D341Med (cell line): ENCODE measurements around the gene CDC34.

Source experiments
- DNase-seq: peaks from one replicate; pipeline ENCODE4 v3.0.0; 2012; ENCODE audit warnings: low spot score

Gene CDC34

DNA sequence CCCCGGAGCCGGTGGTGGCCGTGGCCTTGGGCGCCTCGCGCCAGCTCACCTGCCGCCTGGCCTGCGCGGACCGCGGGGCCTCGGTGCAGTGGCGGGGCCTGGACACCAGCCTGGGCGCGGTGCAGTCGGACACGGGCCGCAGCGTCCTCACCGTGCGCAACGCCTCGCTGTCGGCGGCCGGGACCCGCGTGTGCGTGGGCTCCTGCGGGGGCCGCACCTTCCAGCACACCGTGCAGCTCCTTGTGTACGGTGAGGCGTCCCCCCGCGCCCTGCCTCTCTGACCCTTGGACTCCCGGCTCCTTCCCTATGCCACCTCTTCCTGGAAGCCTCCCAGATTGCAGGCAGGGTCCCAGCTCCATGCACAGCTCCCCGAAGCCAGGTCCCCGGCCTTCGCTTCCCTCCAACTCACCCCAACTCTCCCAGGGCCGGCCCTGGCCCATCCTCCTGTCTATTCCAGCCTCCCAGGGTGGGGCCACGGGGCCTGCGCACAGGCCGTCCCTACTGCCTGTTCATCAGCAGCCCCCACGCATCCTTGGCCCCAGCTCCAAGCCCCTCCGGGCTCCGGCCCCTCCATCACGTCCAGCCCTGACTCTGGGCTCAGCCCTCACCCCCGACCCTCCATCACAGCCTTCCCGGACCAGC lies 33.6 kb upstream of the CDC34 start:
- peak; percentile 46 for DNase-seq

DNA sequence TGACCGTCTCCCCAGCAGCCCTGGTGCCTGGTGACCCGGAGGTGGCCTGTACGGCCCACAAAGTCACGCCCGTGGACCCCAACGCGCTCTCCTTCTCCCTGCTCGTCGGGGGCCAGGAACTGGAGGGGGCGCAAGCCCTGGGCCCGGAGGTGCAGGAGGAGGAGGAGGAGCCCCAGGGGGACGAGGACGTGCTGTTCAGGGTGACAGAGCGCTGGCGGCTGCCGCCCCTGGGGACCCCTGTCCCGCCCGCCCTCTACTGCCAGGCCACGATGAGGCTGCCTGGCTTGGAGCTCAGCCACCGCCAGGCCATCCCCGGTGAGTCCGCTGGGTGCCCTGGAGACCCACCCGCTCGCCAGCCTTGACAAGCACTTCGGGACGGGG lies 33.1 kb upstream of the CDC34 start:
- DNase-seq = peak; percentile 68

DNA sequence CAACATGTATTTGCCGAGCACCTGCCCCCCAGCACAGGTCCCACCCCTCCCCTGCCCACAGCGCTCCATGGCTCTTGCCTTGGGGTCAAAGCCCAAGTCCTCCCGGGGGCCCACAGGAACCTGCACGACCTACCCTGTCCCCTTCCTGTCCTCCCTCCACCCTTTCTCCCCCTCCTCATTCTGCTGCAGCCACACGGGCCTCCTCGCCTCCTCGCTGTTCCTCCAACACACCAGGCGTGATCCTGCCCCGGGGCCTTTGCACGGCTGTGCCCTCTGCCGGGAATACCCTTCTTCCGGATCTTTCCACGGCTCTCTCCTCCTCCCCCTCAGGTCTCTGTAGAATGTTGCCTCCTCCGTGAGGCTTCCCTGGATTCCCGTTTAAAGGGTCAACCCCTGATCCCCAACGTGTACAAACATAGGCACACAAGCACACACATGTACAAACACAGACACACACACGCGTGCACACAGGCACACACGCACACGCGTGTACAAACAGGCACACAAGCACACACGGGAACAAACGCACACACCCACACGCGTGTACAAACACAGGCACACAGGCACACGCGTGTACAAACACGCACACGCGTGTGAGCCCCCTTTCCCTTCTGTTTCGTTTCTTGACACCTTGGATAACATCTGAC lies 32.5 kb upstream of the CDC34 start:
- DNase-seq = no peak

DNA sequence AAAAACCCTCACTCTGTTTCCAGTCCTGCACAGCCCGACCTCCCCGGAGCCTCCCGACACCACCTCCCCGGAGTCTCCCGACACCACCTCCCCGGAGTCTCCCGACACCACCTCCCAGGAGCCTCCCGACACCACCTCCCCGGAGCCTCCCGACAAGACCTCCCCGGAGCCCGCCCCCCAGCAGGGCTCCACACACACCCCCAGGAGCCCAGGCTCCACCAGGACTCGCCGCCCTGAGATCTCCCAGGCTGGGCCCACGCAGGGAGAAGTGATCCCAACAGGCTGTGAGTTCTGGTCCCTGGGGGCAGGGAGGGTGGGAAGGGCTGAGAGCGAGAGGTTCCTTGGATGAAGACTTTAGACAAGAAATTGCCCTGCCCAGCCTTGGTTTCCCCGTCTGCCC lies 29.9 kb upstream of the CDC34 start:
- no peak for DNase-seq

DNA sequence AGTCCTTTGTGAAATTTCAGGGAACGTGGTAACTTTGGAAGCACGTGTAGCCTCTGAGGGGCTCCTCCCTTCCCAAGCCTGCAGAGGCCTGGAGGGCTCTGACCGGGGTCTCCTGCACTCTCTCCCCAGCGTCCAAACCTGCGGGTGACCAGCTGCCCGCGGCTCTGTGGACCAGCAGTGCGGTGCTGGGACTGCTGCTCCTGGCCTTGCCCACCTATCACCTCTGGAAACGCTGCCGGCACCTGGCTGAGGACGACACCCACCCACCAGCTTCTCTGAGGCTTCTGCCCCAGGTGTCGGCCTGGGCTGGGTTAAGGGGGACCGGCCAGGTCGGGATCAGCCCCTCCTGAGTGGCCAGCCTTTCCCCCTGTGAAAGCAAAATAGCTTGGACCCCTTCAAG lies 26.9 kb upstream of the CDC34 start:
- no peak for DNase-seq

DNA sequence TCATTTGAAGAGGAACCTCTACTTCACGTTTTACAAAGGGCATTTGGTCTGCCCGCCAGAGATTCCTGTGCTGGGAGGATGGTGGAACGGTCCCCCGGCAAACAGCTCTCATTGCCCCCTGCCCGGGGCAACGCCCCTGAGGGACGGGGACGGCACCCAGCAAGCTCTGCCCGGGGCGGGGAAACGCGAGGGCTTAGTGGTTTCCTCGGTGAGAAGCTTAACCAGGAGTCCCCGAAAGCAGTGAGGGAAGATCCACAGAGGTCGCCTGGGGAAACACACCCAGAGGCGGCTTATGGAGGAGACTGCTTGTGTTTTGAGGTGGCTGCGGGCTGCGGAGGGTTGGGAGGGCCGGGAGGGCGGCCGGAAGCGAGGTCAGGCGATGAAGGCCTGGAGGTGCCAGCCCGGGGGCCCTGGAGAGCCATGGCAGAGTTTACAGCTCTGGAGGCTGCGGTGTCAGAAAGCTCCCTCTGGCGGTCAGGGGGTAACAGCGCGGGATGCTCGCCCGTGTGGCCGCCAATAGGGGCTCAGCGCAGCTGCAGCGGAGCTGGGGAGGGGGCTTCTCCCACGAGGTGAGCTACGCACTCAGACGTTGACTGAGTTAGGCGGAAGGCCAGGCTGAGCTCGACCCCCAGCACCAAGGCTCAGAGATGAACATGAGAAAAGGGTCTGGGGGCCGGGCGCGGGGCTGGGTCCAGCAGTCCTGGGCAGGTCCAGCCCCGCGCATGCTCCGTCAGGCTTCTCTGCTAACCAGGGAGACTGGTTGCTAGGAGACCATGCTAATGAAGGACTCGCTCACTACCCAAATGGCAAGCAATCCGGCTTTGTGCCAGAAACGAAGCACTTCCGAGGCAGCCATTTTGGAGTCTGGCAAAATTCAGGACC lies 24.9 kb upstream of the CDC34 start:
- DNase-seq = peak; percentile 92

DNA sequence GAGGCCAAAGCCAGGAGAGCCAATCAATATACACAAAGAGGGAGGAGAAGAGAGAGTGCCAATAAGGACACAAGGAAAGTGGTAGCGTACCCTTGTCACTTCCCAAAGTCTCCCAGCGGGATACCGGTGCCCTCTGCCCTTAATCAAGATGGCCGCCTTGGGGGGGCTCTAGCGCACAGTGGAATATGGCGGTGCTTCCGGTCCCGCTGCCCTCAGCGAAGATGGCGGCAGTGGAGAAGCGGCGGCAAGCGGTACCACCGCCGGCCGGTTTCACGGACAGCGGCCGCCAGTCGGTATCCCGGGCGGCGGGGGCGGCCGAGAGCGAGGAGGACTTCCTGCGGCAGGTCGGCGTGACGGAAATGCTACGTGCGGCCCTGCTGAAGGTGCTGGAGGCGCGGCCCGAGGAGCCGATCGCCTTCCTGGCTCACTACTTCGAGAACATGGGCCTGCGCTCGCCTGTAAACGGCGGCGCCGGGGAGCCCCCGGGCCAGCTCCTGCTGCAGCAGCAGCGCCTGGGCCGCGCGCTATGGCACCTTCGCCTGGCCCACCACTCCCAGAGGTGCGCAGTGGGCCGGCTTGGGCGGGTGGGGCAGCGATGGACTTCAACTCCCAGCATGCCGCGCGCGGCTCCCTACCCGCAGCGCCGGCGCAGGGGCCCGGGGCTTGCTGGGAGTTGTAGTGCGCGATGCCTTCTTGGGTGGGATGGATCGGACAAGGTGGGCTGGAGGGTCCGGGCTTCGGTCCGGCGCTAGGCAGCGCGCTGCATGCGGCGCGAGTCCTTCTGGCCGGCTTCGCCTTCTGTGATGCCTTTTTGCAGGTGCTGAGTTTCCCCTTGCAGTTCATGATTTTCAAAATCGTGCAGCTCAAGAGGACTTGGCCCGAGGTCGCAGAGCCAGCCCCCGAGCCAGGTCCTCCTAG lies 24.0 kb upstream of the CDC34 start, which contains the start of gene TPGS1:
Gene TPGS1, plus strand, starts transcription at position 212 of the 918 bp plus-strand sequence. Its CDS starts 10 bp downstream, at position 222.
- DNase-seq = peak; percentile 87

DNA sequence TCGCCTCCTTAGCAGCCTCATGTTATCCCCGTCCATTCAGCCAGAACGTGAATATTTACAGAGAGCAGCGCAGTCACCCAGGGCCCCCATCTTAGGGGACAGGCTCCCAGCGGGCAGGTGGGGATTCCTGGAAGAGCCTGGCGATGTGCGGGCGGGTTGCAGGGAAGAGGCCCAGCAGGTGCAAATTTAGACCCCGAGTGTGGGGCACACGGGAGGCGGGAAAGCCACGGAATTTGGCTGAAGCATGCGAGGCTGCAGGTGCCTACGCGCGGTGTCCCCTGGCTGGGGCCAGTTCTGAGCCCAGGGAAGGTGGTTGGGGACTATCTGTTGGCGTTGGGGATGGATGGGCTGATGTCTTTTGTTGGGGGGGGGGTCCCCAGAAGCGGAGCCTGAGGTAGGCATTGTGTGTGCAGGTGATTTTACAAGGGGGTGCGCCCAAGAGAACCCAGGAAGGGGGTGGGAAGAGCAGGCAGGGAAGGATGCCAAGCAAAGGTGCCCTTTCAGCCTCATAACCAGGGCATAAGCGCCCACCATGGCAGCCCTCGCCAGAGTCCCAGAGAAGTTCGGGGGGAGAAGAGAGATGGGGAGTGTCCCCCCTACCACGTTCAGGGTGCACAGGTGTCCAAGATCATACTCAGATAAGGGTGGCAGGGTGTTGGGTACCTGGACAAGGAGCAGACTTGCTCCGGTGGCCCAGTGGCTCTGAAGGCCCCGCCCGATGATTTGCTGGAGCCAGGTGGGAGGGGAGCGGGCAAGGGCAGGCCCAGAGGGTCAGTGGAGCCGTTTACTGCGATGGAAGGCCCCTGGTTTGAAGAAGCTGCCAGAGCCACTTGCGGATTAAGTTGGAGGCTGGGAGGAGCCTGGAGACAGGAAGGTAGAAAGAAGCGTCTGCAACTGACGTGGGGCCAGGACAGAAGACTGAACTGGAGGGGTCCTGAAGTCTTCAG lies 23.1 kb upstream of the CDC34 start:
- DNase-seq = no peak

DNA sequence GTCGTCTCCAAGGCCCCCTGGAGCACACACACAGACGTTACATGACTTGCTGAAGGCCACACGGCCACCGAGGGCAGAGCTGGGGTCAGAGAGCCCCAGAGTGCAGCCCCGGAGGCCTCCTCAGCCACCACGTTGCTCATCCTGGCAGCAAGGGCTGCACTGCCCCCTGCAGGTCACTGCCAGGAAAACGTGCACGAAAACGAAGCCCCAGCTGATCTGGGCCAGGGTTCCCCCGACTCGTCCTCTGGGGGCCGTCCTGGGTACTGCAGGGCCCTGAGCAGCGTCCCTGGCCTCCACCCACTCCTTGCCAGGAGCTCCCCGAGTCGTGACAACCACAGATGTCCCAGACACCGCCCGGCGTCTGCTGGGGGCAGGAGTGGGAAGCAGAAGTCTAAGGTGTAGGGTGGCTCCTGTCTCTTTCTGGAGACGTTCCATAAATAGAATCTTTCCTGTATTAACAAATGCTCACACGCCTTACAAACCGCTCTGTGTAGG lies 20.9 kb upstream of the CDC34 start:
- DNase-seq = peak; percentile 89

DNA sequence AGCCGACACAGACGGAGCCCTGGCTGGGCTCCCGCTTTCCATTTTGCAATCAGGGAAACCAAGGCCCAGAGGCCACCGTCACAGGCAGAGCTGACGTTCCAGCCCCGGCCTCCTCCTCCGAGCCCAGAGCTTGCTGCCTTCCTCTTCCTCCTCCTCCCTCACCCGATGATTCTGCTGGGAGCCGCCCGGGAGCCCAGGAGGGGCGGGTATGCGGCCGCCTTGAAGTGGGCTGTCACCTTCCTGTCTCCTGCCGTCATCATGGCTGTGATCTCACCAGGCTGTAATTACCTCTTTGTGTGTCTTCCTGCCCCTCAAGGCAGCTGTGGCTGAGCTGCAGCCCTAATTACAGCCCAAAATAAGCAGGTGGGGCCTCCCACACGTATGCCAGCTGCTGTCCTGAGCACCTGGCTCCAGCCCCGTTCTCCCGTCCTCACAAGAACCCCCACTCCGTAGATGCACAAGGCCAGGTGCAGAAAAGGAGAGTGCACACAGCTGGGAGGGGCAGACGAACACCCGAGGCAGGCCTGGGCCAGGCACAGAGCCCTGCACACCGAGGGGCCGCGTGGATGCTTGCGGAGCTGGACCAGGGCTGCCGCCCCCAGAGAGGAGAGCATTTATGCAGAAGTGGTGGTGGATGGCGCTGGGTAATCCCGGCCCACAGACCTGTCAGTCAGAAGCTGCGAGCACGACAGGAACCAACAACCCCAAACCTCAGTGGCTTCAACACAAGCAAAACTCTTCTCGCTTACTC lies 20.3 kb upstream of the CDC34 start:
- no peak for DNase-seq

DNA sequence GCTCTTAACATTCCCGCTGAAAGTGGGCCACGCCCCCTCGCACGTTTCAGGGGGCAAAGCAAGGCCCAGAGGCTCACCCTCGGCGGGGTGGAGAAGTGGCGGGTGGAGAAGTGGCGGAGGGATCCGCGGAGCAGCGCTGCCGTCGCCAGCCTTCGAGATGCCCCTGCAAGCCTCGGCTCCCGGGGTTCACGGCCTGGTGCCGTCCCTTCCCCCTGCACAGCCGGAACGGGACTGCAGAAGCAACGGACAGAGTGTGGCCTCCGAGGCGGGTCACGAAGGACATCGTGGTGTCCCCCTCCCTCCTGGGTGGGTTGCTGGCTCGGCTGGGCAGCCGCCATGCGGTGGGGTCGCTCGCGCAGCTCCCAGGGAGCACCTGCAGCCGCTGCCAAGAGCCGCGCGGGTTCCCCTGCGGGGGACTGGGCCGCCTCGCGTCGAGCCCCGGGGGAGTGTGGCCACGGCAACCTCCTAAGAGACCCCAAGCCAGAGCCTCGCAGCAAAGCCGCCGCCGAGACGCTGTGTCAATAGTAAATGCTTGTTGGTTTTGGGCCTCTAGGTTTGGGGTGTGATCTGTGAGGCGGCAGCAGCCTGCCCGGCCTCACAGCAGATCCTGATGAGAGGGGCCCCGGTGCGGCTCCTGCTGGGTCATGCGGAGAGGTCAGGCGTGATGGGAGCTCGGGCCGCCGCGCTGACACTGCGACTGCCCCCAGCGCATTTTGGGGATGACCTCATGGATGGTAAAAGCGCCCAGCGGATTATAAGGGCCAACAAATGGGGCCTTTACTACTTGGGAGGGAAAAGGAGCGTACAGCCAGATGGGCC lies 18.8 kb upstream of the CDC34 start:
- no peak for DNase-seq

DNA sequence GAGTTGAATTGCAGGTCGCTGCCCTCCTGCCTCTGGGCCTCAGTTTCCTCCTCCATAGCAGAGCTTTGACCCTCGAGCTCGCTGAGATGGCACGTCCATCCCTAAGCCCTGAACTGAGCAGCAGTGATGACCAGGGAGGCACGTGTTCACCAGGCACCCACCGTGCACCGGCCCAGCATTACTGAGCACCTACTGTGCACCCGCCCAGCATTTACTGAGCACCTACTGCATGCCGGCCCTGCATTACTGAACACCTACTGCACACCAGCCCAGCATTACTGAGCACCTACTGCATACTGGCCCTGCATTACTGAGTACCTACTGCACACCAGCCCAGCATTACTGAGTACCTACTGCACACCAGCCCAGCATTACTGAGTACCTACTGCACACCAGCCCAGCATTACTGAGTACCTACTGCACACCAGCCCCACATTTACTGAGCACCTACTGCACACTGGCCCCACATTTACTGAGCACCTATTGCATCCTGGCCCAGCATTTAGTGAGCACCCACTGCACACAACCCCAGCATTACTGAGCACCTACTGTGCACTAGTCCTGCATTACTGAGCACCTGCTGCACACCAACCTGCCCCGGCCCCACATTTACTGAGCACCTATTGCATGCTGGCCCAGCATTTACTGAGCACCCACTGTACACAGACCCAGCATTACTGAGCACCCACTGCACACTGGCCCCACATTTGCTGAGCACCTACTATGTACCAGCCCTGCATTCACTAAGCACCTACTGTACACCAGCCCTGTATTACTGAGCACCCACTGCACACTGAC lies 18.0 kb upstream of the CDC34 start:
- no peak for DNase-seq

DNA sequence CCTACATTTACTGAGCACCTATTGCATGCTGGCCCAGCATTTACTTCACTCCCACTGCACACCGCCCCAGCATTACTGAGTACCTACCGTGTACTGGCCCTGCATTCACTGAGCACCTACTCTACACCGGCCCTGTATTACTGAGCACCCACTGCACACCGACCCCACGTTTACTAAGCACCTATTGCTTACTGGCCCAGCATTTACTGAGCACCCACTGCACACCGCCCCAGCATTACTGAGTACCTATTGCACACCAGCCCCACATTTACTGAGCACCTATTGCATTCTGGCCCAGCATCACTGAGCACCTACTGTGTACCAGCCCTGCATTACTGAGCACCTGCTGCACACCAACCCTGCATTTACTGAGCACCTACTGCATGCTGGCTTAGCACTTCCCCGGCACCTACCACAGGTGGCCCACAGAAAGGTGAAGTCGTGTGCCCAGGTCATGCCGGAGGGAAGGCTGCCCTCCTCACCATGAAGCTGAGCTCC lies 17.3 kb upstream of the CDC34 start:
- no peak for DNase-seq

DNA sequence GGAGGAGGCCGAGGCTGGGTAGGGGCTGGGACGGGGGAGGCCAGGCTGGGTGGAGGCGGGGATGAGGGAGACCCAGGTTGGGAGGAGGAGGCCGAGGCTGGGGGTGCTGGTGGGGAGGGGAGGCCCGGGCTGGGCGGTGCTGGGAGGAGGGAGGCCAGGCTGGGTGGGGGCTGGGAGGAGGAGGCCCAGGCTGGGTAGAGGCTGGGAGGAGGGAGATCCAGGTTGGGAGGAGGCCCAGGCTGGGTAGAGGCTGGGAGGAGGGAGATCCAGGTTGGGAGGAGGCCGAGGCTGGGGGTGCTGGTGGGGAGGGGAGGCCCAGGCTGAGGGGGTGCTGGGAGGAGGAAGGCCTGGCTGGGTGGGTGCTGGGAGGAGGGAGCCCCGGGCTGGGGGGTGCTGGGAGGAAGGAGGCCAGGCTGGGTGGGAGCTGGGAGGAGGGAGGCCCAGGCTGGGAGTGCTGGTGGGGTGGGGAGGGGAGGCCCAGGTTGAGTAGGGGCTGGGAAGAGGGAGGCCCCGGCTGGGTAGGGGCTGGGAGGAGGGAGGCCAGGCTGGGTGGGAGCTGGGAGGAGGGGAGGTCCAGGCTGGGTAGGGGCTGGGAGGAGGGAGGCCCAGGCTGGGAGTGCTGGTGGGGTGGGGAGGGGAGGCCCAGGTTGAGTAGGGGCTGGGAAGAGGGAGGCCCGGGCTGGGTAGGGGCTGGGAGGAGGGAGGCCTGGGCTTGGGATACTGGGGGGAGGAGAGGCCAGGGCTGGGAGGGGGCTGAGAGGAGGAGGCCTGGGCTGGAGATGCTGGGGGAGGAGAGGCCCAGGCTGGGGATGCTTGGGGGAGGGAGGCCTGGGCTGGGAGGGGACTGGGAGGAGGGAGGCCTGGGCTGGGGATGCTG lies 13.6 kb upstream of the CDC34 start:
- DNase-seq = no peak

DNA sequence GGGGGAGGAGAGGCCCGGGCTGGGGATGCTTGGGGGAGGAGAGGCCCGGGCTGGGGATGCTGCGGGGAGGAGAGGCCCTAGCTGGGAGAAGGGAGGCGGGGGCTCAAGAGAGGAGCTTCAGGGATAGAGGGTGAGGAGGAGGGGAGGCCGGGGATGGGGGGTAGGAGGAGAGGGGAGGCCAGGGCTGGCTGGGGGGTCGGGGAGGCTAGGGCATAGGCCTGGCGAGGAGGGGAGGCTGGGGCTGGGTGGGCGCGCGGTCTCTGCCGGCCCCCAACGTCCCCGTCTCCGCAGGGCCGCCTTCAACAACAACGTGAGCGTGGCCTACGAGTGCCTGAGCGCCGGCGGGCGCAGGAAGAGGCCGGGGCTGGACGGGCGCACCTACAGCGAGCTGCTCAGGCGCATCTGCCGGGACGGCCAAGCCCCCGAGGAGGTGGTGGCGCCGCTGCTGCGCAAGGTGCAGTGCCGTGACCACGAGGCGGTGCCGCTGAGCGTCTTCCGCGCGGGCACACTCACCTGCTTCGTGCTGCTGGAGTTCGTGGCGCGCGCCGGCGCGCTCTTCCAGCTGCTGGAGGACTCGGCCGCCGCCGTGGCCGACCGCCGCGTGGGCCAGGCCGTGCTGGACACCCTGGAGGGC lies 12.8 kb upstream of the CDC34 start:
- DNase-seq = no peak

DNA sequence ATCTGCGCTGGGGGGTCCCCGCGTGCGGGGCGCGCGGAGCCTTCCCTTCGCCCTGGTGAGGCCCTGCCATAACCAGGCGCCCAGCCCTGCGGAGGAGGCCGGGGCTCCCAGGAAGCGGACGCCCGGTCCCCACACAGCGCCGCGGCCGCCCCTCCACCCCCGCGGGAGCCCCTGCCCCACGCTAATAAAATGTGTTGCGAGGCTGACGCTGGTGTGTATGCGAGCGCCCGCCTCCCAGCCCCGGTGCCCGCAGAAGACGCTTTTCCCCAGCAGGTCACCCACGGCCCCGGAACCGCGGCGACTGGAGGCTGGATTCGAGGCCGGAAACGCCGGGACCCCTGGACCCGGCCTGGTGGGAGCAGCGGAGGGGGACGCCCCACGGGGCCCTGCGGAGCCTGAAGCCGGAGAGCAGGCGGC lies 12.1 kb upstream of the CDC34 start:
- DNase-seq = no peak
